Central memory CD8-positive, alpha-beta T cell (primary cell): Measurements from ENCODE around the gene SORCS2.

Experiments used
- ATAC-seq: fragments of 150-1000 bp; cut with Tn5 transposase; replicated peaks from 2 replicates; pipeline ENCODE4 v1.10.0; 2022; ENCODE audit warnings: mild to moderate bottlenecking, moderate FRiP score, moderate number of reproducible peaks; ENCODE audit not compliant: poor library complexity, severe bottlenecking; ENCODE audit errors: extremely low read depth
- DNase-seq, 2 donors: peaks; one replicate each; pipeline ENCODE4 v3.0.0; 2021; ENCODE audit warnings: low spot score in 2 of 2
- H3K27ac Mint-ChIP-seq: one replicate; pipeline ENCODE4 v1.8.0; 2022; ENCODE audit warnings: low read depth, mild to moderate bottlenecking, moderate library complexity, mixed read lengths
- H3K27me3 Mint-ChIP-seq: one replicate; pipeline ENCODE4 v1.8.0; 2022; ENCODE audit warnings: mixed read lengths
- H3K36me3 Mint-ChIP-seq: one replicate; pipeline ENCODE4 v1.8.0; 2022; ENCODE audit warnings: mild to moderate bottlenecking, moderate library complexity, mixed read lengths; ENCODE audit not compliant: insufficient read depth
- H3K4me1 Mint-ChIP-seq: one replicate; pipeline ENCODE4 v1.8.0; 2022; ENCODE audit warnings: mixed read lengths
- H3K4me3 Mint-ChIP-seq: one replicate; pipeline ENCODE4 v1.8.0; 2022; ENCODE audit warnings: mild to moderate bottlenecking, moderate library complexity, mixed read lengths
- H3K9me3 Mint-ChIP-seq: one replicate; pipeline ENCODE4 v1.8.0; 2022; ENCODE audit warnings: mixed read lengths

SORCS2 gene

GRCh38 chr4:7353846-7354610 is 161.7 kb downstream of the SORCS2 start:
- H3K27ac Mint-ChIP-seq, result no peak overlapping the region

GRCh38 chr4:7354927-7355326 is 162.6 kb downstream of the SORCS2 start:
- no peak overlapping the region for H3K27ac Mint-ChIP-seq
- no peak for DNase-seq
- H3K4me3 Mint-ChIP-seq, result no peak overlapping the region
- no peaks in the 10 kb centered on the region for H3K4me1 Mint-ChIP-seq
- no peak for ATAC-seq
- H3K36me3 Mint-ChIP-seq, result no peaks in the 10 kb centered on the region
- H3K27me3 Mint-ChIP-seq, result peaks cover 34% of the 10 kb centered on the region
- no peaks in the 10 kb centered on the region for H3K9me3 Mint-ChIP-seq

More at GRCh38 chr4:7353846-7354610, 161.7 kb downstream of the SORCS2 start:
- no peak for DNase-seq
- Mint-ChIP-seq H3K4me1 (no peaks in the 10 kb centered on the region), H3K9me3 (no peaks in the 10 kb centered on the region), H3K27me3 (peaks cover 34% of the 10 kb centered on the region), H3K4me3 (no peak overlapping the region), H3K36me3 (no peaks in the 10 kb centered on the region)
- ATAC-seq, result no peak

GRCh38 chr4:7355795-7356194 is 163.5 kb downstream of the SORCS2 start:
- H3K9me3 Mint-ChIP-seq, result no peaks in the 10 kb centered on the region
- no peak for ATAC-seq
- H3K27ac Mint-ChIP-seq, result no peak overlapping the region
- no peak for DNase-seq
- peaks cover 34% of the 10 kb centered on the region for H3K27me3 Mint-ChIP-seq
- H3K4me3 Mint-ChIP-seq, result no peak overlapping the region
- H3K4me1 Mint-ChIP-seq, result no peaks in the 10 kb centered on the region
- no peaks in the 10 kb centered on the region for H3K36me3 Mint-ChIP-seq

- no peak overlapping the region for H3K27ac Mint-ChIP-seq
- H3K27me3 Mint-ChIP-seq, result peaks cover 27% of the 10 kb centered on the region
These were observed 164.5 kb downstream of the SORCS2 start for GRCh38 chr4:7356667-7357310.

GRCh38 chr4:7357323-7357722 is 165.0 kb downstream of the SORCS2 start:
- no peak for ATAC-seq
- DNase-seq, result no peak
- no peak overlapping the region for H3K4me3 Mint-ChIP-seq
- H3K27me3 Mint-ChIP-seq, result peaks cover 22% of the 10 kb centered on the region
- no peaks in the 10 kb centered on the region for H3K4me1 Mint-ChIP-seq
- H3K9me3 Mint-ChIP-seq, result no peaks in the 10 kb centered on the region
- H3K36me3 Mint-ChIP-seq, result no peaks in the 10 kb centered on the region
- H3K27ac Mint-ChIP-seq, result no peak overlapping the region

More at GRCh38 chr4:7356667-7357310, 164.5 kb downstream of the SORCS2 start:
- Mint-ChIP-seq H3K4me3 (no peak overlapping the region), H3K9me3 (no peaks in the 10 kb centered on the region), H3K36me3 (no peaks in the 10 kb centered on the region), H3K4me1 (no peaks in the 10 kb centered on the region)
- DNase-seq, result no peak
- no peak for ATAC-seq

GRCh38 chr4:7358100-7358735 is 165.9 kb downstream of the SORCS2 start:
- Mint-ChIP-seq H3K4me1 (no peaks in the 10 kb centered on the region), H3K36me3 (no peaks in the 10 kb centered on the region), H3K9me3 (no peaks in the 10 kb centered on the region), H3K27me3 (peaks cover 13% of the 10 kb centered on the region), H3K27ac (no peak overlapping the region), H3K4me3 (no peak overlapping the region)
- ATAC-seq, result no peak
- DNase-seq, result no peak

GRCh38 chr4:7359400-7360062 is 167.2 kb downstream of the SORCS2 start:
- Mint-ChIP-seq H3K9me3 (peaks cover 5% of the 10 kb centered on the region), H3K27me3 (no peaks in the 10 kb centered on the region), H3K4me3 (no peak overlapping the region), H3K27ac (no peak overlapping the region), H3K36me3 (no peaks in the 10 kb centered on the region), H3K4me1 (no peaks in the 10 kb centered on the region)
- no peak for ATAC-seq
- DNase-seq, result no peak

GRCh38 chr4:7360806-7361205 is 168.5 kb downstream of the SORCS2 start:
- no peaks in the 10 kb centered on the region for H3K36me3 Mint-ChIP-seq
- peaks cover 5% of the 10 kb centered on the region for H3K9me3 Mint-ChIP-seq
- no peak for ATAC-seq
- no peak for DNase-seq
- H3K27ac Mint-ChIP-seq, result no peak overlapping the region
- no peak overlapping the region for H3K4me3 Mint-ChIP-seq
- no peaks in the 10 kb centered on the region for H3K4me1 Mint-ChIP-seq
- no peaks in the 10 kb centered on the region for H3K27me3 Mint-ChIP-seq

GRCh38 chr4:7361280-7361895 is 169.1 kb downstream of the SORCS2 start:
- no peak overlapping the region for H3K4me3 Mint-ChIP-seq
- peaks cover 5% of the 10 kb centered on the region for H3K9me3 Mint-ChIP-seq
- H3K27ac Mint-ChIP-seq, result no peak overlapping the region
- DNase-seq (no peak), ATAC-seq (no peak)
- H3K4me1 Mint-ChIP-seq, result no peaks in the 10 kb centered on the region
- H3K36me3 Mint-ChIP-seq, result no peaks in the 10 kb centered on the region
- H3K27me3 Mint-ChIP-seq, result peaks cover 3% of the 10 kb centered on the region

GRCh38 chr4:7362341-7362740 is 170.0 kb downstream of the SORCS2 start:
- Mint-ChIP-seq H3K9me3 (peaks cover 5% of the 10 kb centered on the region), H3K27me3 (peaks cover 9% of the 10 kb centered on the region), H3K4me1 (no peaks in the 10 kb centered on the region), H3K36me3 (no peaks in the 10 kb centered on the region), H3K4me3 (no peak overlapping the region), H3K27ac (no peak overlapping the region)
- ATAC-seq (no peak), DNase-seq (no peak)

GRCh38 chr4:7362862-7363430 is 170.6 kb downstream of the SORCS2 start:
- H3K27me3 Mint-ChIP-seq, result peaks cover 9% of the 10 kb centered on the region
- no peaks in the 10 kb centered on the region for H3K4me1 Mint-ChIP-seq
- no peak overlapping the region for H3K4me3 Mint-ChIP-seq
- peaks cover 5% of the 10 kb centered on the region for H3K9me3 Mint-ChIP-seq
- ATAC-seq, result no peak
- H3K36me3 Mint-ChIP-seq, result no peaks in the 10 kb centered on the region
- no peak overlapping the region for H3K27ac Mint-ChIP-seq
- DNase-seq, result no peak

GRCh38 chr4:7364979-7365378 is 172.6 kb downstream of the SORCS2 start:
- H3K27ac Mint-ChIP-seq, result no peak overlapping the region
- DNase-seq (no peak), ATAC-seq (no peak)
- no peaks in the 10 kb centered on the region for H3K36me3 Mint-ChIP-seq
- no peak overlapping the region for H3K4me3 Mint-ChIP-seq
- peaks cover 17% of the 10 kb centered on the region for H3K27me3 Mint-ChIP-seq
- peaks cover 5% of the 10 kb centered on the region for H3K9me3 Mint-ChIP-seq
- no peaks in the 10 kb centered on the region for H3K4me1 Mint-ChIP-seq
